GM12891 (cell line): ENCODE results near the gene ATAT1.

ENCODE experiments used
- POLR2A ChIP-seq: IDR thresholded peaks from 2 replicates; pipeline ENCODE4 v1.6.1; 2011; ENCODE audit warnings: low read depth, low read length, control low read depth
- TAF1 ChIP-seq: IDR thresholded peaks from 2 replicates; pipeline ENCODE4 v1.6.1; 2011; ENCODE audit warnings: low read depth, low read length, control low read depth

DNA sequence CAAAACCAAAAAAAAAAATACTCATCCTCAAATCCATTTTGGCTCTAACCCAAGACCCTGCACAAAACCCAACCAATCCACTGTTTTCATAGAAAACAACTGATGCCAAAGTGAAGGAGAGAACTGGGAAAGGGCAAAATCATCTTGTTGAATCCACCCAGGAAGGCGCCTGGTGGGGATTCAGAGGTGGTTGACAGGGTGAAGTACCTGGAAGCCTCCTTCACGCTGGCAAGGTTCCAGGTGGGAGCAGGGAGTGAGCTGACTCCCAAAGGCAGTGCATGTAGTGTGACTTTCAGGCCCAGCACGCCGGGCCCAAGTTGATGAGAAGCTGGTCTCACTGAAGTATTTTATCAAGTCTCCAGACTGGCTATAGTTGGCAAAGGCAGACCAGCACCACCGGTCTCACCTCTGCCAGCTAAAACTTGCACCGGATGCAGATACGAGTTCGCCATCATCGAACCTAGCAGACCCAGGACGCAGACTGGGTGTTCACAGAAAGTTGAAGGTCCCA, 26.2 kb upstream of the ATAT1 start:
- no peak for TF ChIP-seq POLR2A
- TF ChIP-seq TAF1 = no peak
